HepG2 (cell line): ENCODE data around the gene SETD1B. TPM values are rescaled to one million over a fixed set of nuclear protein-coding genes. Genes with fewer than 3 reads are reported as not detected.

Experiments
- CENPT ChIP-seq: sonication (generic); formaldehyde crosslinking; IDR thresholded peaks from 2 replicates; pipeline ENCODE4 v1.8.0; 2022; ENCODE audit warnings: low read depth, mild to moderate bottlenecking, moderate library complexity, missing genetic modification reagents
- HMGXB4 ChIP-seq, 2 experiments: sonication (generic) in 1 of 2; formaldehyde crosslinking in 1 of 2; IDR thresholded peaks; 2 replicates each; pipeline versions ENCODE4 v1.4.0 to v1.6.1; 2018 to 2020; ENCODE audit warnings: missing genetic modification reagents in 2 of 2, borderline replicate concordance in 1 of 2, low read depth in 1 of 2, mild to moderate bottlenecking in 1 of 2, missing biosample characterization in 1 of 2
- NR2F1 ChIP-seq, 2 experiments: fragments of 450-650 bp in 1 of 2; formaldehyde crosslinking in 1 of 2; IDR thresholded peaks; 2 replicates each; pipeline versions ENCODE4 v1.5.0 to v1.6.1; 2016 to 2020; ENCODE audit warnings: mild to moderate bottlenecking in 1 of 2, missing compliant biosample characterization in 1 of 2, missing genetic modification reagents in 1 of 2, moderate library complexity in 1 of 2
- RARA ChIP-seq: IDR thresholded peaks from 2 replicates; pipeline ENCODE4 v1.6.1; 2016; ENCODE audit warnings: missing genetic modification reagents, missing compliant biosample characterization
- RBAK ChIP-seq: sonication (generic); formaldehyde crosslinking; IDR thresholded peaks from 2 replicates; pipeline ENCODE4 v1.5.1; 2020; ENCODE audit warnings: mild to moderate bottlenecking, missing genetic modification reagents
- RFX3 ChIP-seq: IDR thresholded peaks from 2 replicates; pipeline ENCODE4 v1.6.1; 2016; ENCODE audit warnings: missing biosample characterization, missing genetic modification reagents
- SNRNP70 ChIP-seq: fragments of 200-400 bp; formaldehyde crosslinking; IDR thresholded peaks from 2 replicates; pipeline ENCODE4 v1.6.1; 2017; ENCODE audit warnings: mild to moderate bottlenecking, low read depth, low read length, moderate library complexity
- TFDP1 ChIP-seq: IDR thresholded peaks from 2 replicates; pipeline ENCODE4 v1.6.1; 2016; ENCODE audit warnings: missing compliant biosample characterization, missing genetic modification reagents, borderline replicate concordance
- ZBTB14 ChIP-seq: sonication (generic); formaldehyde crosslinking; IDR thresholded peaks from 2 replicates; pipeline ENCODE4 v1.4.0; 2020; ENCODE audit warnings: missing genetic modification reagents
- ZNF292 ChIP-seq: sonication (generic); formaldehyde crosslinking; IDR thresholded peaks from 2 replicates; pipeline ENCODE4 v1.8.1; 2022; ENCODE audit warnings: mild to moderate bottlenecking, low read depth, missing genetic modification reagents, borderline replicate concordance
- ZNF430 ChIP-seq: sonication (generic); formaldehyde crosslinking; IDR thresholded peaks from 2 replicates; pipeline ENCODE4 v1.9.0; 2021; ENCODE audit warnings: mild to moderate bottlenecking, missing genetic modification reagents
- ZNF672 ChIP-seq: sonication (generic); formaldehyde crosslinking; IDR thresholded peaks from 2 replicates; pipeline ENCODE4 v1.8.1; 2022; ENCODE audit warnings: missing genetic modification reagents
- ZNF883 ChIP-seq: sonication (generic); formaldehyde crosslinking; IDR thresholded peaks from 2 replicates; pipeline ENCODE4 v1.5.1; 2020; ENCODE audit warnings: mild to moderate bottlenecking, missing genetic modification reagents; ENCODE audit errors: not compliant biosample characterization
- polyA plus RNA-seq, 8 experiments: library from polyadenylated mRNA; depleted of rRNA in 3 of 8; stranded (reverse) in 7 of 8; unstranded in 1 of 8; fragments of >200 nt; fragmentation: Illumina TruSeq in 4 of 8; extraction: Trizol in 4 of 8; gene quantifications; 2 replicates each; pipeline versions ENCODE4 v1.2.1 to v1.2.3, GENCODE V29; 2011 to 2016; ENCODE audit warnings: low read depth in 4 of 8, missing spikeins in 1 of 8, mixed read lengths in 1 of 8; ENCODE audit not compliant: insufficient read depth in 1 of 8
- total RNA-seq, 5 experiments: library from RNA; depleted of rRNA; stranded (reverse); fragments of >200 nt; fragmentation: Illumina TruSeq; extraction: Trizol; gene quantifications; 2 replicates each; pipeline ENCODE4 v1.2.3, GENCODE V29; 2016; ENCODE audit warnings: low read depth in 1 of 5
- TF ChIP-seq, protein P1 (sequence below): sonication (generic); formaldehyde crosslinking; IDR thresholded peaks from 2 replicates; pipeline ENCODE4 v1.8.1; 2023; ENCODE audit warnings: mild to moderate bottlenecking, inconsistent platforms, moderate library complexity, missing genetic modification reagents, borderline replicate concordance
- TF ChIP-seq, protein P2 (sequence below): sonication (generic); formaldehyde crosslinking; IDR thresholded peaks from 2 replicates; pipeline ENCODE4 v1.9.0; 2021; ENCODE audit warnings: mild to moderate bottlenecking, missing genetic modification reagents

SETD1B gene
- total and polyA plus RNA-seq, 2 of the 13 experiments (the other 11 are each of a cell fraction or from before 2014, with no cell fraction given) = 1.1 to 1.4 TPM

DNA sequence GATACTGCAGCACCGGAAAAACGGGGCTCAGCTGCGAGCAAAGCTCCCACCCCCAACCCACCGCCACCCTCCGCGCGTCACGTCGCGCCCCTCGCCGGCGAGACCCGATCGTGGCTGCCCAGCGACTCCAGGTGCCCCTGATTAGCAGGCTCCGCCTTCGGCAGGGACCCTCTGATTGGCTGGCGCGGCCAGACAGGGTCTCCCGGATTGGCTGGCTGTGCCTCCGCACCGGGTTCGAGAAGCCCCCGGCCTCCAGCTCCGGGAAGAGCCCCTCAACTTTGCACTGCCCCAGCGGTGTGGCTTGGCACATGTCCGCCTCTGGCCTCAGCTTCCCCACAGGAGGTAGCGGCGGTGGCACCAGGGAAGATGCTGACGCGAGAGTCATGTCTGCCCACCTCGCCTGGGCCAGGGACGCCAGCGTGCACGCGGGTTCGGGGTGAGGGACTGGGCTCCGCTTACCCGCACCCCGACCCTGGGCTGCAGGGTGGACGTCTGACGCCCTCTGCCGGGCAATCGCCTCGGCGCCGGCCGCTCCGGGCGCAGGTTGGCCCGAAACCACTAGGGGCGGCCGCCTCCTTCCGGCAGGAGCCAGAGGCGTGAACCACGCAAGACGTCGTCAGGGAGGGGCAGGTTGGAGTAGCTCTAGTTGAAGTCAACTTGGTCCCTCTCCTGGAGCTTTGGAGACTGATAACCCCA, 9.8 kb upstream of the SETD1B start (continued):
- TF ChIP-seq, protein P1, sequence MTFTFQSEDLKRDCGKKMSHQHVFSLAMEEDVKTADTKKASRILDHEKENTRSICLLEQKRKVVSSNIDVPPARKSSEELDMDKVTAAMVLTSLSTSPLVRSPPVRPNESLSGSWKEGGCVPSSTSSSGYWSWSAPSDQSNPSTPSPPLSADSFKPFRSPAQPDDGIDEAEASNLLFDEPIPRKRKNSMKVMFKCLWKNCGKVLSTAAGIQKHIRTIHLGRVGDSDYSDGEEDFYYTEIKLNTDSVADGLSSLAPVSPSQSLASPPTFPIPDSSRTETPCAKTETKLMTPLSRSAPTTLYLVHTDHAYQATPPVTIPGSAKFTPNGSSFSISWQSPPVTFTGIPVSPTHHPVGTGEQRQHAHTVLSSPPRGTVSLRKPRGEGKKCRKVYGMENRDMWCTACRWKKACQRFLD (CRISPR knock-in tag) = 0 out of 2 replicates have a peak, but pooled peaks have one; percentile 91
- TF ChIP-seq CENPT (peak; percentile 51; the same call in 1 of the 2 replicates), ZNF430 (CRISPR knock-in tag) (peak; percentile 89), RARA (CRISPR knock-in tag) (no peak), ZBTB14 (no peak; the same call in none of the 2 replicates), HMGXB4 (CRISPR knock-in tag; IDR thresholded peaks at IDR 0.05; ENCODE audit: borderline replicate concordance in 1 of 2, low read depth in 1 of 2) (peak; percentile 94 to 98), SNRNP70 (no peak), ZNF883 (CRISPR knock-in tag) (peak; percentile 89), ZNF292 (CRISPR knock-in tag) (no peak), RFX3 (CRISPR knock-in tag) (0 out of 2 replicates have a peak, but pooled peaks have one; percentile 16), NR2F1 (CRISPR knock-in tag; IDR thresholded peaks at IDR 0.05) (no peak), TFDP1 (CRISPR knock-in tag) (peak; percentile 80), ZNF672 (CRISPR knock-in tag) (peak; percentile 44; the same call in 1 of the 2 replicates), RBAK (CRISPR knock-in tag) (no peak)
- TF ChIP-seq, protein P2, sequence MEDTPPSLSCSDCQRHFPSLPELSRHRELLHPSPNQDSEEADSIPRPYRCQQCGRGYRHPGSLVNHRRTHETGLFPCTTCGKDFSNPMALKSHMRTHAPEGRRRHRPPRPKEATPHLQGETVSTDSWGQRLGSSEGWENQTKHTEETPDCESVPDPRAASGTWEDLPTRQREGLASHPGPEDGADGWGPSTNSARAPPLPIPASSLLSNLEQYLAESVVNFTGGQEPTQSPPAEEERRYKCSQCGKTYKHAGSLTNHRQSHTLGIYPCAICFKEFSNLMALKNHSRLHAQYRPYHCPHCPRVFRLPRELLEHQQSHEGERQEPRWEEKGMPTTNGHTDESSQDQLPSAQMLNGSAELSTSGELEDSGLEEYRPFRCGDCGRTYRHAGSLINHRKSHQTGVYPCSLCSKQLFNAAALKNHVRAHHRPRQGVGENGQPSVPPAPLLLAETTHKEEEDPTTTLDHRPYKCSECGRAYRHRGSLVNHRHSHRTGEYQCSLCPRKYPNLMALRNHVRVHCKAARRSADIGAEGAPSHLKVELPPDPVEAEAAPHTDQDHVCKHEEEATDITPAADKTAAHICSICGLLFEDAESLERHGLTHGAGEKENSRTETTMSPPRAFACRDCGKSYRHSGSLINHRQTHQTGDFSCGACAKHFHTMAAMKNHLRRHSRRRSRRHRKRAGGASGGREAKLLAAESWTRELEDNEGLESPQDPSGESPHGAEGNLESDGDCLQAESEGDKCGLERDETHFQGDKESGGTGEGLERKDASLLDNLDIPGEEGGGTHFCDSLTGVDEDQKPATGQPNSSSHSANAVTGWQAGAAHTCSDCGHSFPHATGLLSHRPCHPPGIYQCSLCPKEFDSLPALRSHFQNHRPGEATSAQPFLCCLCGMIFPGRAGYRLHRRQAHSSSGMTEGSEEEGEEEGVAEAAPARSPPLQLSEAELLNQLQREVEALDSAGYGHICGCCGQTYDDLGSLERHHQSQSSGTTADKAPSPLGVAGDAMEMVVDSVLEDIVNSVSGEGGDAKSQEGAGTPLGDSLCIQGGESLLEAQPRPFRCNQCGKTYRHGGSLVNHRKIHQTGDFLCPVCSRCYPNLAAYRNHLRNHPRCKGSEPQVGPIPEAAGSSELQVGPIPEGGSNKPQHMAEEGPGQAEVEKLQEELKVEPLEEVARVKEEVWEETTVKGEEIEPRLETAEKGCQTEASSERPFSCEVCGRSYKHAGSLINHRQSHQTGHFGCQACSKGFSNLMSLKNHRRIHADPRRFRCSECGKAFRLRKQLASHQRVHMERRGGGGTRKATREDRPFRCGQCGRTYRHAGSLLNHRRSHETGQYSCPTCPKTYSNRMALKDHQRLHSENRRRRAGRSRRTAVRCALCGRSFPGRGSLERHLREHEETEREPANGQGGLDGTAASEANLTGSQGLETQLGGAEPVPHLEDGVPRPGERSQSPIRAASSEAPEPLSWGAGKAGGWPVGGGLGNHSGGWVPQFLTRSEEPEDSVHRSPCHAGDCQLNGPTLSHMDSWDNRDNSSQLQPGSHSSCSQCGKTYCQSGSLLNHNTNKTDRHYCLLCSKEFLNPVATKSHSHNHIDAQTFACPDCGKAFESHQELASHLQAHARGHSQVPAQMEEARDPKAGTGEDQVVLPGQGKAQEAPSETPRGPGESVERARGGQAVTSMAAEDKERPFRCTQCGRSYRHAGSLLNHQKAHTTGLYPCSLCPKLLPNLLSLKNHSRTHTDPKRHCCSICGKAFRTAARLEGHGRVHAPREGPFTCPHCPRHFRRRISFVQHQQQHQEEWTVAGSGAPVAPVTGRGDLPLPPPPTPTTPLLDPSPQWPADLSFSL (CRISPR knock-in tag) = 0 out of 2 replicates have a peak, but pooled peaks have one; percentile 43
